Activated T-helper 9 cell treated with anti-CD3 and anti-CD28 coated beads, Interleukin-2, amount 50 U/mL, for 16 hours (primary cell): ENCODE data around the gene PADI3.

Experiments
- DNase-seq: peaks from one replicate; pipeline ENCODE4 v3.0.0-alpha.2; 2020; ENCODE audit warnings: low read depth

The PADI3 gene

DNA sequence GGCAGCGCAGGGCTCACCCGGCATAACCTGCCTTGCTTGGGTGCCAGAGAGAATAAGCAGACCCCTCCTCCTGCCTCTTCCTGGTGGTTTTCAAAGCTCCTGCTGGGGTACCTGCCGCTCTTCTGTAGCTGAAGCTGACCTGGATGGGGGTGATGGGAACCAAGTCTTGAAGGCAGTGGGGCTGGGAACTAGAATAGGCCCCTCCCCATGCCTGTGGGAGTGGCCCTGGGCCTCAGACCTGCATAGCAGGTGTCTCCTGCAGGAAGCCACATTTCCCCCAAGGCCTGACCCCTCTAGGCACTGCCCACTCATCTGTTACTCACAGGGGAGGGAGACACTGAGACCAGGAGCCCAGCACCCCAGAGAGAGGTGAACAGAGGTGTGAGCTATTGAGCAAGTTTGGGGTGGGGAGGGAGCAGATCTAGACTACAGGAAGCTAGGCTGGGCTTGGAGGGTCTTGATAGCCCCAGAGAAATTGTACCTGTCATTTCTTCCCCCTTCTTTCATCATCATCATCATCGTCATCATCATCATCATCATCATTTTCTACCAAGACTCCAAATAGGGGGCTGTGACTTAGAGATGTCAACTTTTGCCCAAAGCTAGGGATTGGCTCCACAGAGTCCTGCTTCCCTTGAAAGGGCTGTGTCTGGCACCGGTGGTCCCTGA, 33.9 kb upstream of the PADI3 start:
- DNase-seq = no peak

DNA sequence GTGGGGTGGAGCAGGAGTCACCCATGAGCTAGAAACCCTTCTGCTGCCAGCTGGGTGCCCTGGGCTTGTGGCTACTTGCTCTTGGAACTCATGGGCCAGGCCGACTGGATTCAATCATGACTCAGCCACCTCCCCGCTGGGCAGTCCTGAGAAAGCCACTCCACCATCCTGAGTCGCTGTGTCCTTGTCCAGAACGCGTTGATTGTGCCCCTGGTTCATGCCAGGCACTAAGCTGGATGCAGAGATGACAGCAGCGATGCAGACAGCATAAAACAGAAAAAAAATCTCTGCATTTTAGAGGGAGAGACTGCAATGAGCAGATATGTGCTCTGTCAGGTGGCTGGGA, 33.4 kb upstream of the PADI3 start:
- DNase-seq = no peak

DNA sequence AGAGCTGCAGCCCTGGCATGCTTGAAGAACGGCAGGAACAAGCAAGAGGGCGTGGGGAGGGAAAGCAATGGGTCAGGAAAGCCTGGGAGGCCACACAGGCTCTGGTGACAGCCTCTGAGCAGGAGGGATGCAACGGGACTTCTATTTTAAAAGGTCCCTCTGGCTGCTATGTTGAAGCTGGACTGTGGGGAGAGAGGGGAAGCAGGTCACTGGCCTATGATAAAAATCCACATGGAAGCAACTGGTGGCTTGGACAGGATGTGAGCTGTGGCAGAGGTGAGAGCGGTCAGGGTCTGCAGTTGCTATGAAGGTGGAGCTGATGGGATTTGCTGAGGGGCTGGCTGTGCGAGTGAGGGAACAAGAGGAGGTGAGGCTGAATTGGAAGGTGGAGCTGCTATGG, 32.8 kb upstream of the PADI3 start:
- no peak for DNase-seq

DNA sequence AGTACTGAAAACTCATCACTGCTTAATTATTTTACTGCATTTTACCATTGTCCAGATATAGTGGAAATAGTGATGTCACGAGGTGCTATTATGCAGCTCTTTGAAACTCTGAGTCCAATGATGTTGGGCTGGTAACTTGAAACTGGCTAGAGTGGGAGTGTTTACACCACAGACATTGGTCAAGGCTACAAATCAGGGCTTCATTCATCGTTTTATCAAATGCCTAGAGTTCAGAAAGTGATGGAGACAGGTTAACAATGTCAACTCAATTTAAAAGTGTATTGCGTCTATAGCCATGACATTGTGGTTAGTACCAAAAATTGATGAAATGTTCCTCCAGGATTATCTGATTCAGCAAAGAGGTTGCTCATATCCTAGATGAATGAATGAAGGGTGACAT, 31.3 kb upstream of the PADI3 start:
- no peak for DNase-seq

DNA sequence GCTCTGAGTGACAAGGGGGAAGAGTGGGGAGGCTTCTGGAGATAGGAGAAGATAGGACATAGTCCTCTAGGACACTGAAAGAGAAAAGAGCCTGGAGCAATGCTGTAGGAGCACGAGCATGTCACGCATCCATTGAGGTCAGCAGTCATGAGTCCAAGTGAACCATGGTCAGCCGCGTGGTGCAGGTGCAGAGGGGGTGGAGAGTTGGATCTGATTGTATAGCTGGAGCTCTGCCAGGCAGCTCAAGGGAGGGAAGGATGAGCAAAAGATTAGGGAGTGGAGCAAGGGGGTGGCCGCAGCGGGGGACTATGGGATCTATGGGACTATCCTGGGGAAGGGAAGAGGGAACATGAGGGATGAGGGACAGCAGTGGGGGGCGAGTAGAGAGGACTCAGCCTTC, 30.0 kb upstream of the PADI3 start:
- DNase-seq = no peak

DNA sequence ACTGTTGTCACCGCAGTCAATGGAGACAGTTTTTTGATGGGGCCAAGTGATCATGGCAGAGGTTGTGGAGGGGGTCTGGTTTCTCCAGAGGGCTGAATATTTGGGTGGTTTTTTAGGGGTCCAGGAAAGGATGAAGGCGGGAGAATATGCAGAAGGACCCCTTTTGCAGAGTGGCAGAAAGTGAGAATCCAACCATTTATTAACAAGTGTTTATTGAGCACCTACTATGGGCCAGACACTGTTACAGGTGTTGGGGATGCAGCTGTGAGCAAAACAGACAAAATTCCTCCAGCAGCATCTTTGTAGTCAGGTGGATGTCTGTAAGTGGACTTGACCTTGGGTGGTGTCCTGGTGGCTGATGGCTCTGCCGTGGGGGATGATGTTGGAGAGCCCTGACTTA, 28.6 kb upstream of the PADI3 start:
- DNase-seq = no peak

DNA sequence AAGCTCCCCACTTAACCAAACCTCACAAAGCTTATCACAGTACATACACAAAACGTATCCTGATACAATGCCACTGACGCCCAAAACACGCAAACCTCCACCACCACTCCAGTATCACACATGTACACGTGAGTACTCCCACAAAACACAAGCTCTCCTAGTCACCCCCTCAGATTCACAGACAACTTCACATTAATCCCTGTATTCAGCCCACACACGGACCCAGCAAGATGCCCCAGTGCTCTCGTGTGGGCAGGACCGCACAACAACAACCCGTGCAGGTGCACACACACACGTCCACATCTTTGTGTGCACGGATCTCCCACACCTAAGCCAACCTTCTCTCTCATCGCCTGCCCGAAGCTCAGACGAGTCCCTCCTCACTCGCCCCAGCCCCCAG, 26.3 kb upstream of the PADI3 start:
- no peak for DNase-seq

DNA sequence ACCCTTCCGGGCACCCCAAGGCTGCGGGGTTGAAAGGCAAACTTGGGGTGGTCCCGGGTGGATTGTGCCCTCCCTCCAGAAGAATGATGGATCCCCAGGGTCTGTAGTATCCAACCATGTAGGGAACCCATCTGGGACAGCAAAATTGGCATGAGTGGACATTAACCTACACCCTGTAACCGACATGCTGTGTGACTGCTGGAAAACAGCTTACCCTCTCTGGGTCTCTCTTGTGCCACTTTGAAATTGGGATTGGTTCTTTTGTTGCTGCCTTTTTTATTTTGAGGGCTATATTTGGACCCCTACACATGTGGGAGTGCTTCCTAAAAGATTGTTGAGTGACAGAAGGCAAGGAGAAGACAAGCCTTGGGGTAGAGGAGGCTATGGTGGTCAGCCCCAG, 24.5 kb upstream of the PADI3 start:
- DNase-seq = no peak

DNA sequence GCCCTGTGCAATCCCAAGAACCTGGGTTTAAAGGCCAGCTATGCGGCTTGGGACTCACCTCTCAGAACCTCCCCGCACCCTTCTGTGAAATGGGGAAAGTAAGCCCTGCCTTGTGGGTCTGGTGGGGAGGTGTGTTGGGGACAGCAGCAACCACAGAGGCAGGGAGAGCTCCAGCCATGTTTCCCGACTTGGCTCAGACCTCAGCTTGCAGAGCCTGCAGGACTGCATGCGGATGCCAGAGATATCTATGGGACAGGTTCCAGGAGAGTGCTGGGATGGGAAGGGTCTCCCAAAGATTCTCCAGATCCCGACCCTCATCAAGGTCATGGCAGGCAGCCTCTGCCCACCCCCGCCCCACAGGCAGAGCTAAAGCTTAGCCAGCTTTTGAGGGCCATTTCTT, 23.8 kb upstream of the PADI3 start:
- no peak for DNase-seq

DNA sequence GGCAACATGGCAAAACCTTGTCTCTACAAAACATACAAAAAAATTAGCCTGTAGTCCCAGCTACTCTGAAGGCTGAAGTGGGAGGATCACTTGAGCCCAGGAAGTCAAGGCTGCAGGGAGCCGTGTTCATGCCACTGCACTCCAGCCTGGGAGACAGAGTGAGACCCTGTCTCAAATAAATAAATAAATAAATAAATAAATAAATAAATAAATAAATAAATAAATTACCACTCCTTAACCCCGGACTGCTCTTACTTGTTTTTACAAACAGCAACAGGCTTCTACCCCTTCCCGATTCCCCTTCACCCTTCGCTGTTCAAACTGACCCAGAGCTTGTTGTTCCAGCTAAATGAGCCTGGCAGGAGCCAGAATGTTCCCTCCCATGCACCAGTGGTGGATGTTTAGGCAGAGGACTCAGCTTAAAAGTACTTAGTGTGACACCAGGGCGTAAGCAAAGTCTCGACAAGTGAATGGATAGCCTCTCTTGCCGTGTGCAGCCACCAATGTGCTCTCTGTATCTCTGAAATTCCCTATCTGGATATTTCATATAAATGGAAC, 21.5 kb upstream of the PADI3 start:
- DNase-seq = no peak

DNA sequence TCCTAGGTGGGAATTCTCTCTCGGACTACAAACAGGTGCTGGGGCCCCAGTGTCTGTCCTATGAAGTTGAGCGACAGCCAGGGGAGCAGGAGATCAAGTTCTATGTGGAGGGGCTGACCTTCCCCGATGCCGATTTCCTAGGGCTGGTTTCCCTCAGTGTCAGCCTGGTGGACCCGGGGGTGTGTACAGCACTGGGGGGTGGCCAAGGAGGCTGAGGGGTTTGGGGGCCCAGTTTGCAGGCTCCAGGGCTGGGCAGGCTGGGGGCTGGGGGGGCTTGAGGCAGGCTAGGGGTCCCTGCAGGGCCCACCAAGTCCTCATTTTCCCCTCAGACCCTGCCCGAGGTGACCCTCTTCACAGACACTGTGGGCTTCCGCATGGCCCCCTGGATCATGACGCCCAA, 20.3 kb upstream of the PADI3 start:
- no peak for DNase-seq

DNA sequence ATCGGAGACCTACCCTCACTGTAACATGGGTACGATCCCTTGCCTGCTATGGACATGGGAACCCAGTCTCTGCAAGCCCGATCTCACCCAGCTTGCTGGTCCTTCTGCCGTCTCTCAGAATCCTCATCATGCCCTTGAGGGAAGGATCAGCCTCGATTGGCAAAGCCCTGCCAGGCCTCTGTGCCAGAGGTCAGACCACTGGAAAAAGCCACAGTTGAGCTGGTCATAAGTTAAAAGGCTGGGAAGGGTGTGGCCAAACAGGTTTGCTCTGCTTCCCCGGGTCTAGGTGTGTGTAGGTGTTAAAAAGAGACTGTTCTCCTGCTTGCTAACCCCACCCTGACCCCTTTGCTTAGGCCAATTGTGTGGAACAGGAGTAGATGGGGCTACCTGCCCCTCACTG, 19.5 kb upstream of the PADI3 start:
- no peak for DNase-seq

DNA sequence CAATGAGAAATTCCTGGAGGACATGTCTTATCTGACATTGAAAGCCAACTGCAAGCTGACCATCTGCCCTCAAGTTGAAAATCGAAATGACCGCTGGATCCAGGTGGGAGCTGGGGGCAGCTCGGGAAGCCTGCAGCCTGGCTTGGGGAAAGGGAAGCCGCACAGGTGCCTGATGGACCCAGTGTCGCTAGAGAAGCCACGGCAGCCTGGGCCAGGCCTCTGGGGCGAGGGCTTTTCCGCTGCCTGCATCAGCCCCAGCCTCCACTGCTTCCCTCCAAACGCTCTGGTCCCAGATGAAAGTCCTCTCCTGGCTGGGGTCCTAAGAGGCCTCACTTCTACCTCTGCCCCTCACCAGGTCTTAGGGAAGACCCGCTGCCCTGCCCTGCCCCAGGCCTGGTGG, 18.8 kb upstream of the PADI3 start:
- no peak for DNase-seq

DNA sequence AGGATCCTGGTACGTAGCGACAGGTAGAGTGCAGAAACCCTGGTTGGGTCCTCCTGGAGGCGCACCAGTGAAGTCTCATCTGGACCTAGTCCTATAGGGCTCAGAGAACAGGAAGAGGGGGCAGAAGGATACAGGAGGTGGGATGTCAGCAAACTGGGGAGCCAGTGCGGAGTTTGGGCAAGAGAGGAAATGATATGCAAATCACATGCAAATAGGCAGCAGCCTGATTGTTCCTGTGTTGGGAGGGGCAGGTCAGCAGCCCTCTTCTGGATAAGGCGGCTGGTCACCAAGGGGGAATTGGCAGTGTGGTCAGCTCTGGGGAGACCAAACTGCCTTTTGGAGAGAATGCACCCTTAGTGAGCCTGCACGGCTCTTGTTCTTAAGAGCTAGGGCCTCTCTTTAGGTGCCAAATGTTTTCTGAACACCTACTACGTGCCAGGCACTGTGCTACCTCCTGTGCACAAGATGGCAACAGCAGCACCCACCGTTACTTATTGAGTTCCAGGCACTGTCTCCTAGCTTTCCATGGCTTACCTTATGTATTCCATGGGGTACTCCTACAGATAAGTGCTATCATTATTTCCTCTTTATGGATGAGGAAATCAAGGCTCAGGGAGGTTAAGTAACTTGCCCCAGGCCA, 18.1 kb upstream of the PADI3 start:
- DNase-seq = no peak

DNA sequence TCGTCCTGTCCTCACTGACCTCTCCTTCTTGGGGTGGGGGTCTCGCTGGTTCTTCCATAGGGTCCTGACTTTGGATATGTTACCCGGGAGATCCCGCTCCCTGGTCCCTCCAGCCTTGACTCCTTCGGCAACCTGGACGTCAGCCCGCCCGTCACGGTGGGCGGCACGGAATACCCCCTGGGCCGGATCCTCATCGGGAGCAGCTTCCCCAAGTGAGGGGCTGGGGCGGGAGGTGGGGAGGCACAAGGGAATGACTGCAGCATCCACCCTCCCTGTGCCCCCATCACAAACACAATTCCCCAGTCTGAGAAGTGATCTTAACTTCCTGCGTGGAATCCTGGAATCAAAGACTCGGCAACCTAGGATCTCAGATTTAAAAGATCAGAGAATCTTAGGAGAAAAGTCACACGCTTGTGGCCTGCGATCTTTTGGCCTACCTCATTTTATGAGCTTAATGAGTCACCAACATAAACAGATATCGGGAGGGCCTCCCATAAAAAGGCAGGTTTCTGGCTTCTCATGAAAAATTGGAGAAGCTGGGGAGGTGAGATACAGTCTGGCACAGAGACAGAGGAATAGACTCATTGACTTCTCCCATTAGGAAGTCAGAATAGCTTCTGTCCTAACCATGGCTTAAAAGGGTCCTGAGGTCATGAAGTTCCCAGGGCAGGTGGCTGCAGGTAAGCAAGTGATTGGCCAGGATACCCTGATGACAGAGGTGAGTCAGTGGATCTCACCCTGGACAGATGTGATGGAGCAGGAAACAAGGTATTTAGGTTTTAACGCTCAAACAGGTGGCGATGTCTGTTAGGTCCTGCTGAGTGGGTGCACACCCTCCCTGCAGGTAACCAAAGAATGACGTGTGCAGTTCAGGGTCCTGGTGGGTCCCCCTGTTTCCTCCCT, 15.9 kb upstream of the PADI3 start:
- DNase-seq = no peak

DNA sequence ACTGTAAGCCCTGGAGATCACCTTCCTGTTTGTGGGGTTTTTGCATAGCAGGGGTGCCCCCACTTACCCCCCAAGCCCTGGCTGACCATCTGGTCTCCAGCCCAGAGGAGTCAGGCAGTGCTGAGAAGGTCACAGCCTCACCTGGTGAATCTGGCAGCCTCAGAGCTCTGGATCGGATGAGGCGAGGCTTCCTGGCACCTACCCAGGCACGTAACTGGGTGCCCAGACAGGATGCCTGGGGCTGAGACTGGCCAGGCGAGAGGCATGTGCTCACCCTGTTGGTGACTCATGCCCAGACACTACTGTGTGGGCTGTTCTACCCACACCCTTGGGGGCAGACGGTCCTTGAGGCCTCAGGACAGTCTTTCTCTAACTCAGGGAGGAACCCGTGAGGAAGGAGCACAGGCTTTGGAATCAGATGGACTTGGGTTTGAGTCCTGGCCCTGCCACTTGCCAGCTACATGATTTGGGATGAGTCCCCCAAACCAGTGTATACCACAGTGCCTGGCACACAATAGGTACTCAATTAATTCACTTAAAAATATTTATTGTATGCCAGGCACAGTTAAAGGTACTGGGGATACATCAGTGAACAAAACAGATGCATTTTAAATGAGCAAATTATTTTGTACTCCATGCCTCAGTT, 15.1 kb upstream of the PADI3 start:
- no peak for DNase-seq

DNA sequence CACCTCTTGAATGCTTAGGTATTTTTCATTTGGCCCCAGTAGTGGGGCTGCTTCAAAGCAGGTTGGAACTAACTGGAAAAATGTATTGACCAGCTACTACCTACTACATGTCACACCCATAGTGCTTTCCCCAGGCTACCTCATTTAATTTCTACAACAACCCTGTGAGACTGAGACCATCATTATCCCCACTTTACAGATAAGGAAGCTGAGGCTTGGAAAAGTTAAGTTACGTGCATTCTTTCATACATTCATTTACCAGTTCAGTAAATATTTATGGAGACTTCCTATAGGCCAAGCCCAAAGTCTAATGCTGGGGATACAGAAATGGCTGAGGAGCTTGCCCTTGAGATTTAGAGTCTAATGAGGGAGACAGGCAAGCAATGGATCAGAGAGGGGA, 14.5 kb upstream of the PADI3 start:
- DNase-seq = no peak

DNA sequence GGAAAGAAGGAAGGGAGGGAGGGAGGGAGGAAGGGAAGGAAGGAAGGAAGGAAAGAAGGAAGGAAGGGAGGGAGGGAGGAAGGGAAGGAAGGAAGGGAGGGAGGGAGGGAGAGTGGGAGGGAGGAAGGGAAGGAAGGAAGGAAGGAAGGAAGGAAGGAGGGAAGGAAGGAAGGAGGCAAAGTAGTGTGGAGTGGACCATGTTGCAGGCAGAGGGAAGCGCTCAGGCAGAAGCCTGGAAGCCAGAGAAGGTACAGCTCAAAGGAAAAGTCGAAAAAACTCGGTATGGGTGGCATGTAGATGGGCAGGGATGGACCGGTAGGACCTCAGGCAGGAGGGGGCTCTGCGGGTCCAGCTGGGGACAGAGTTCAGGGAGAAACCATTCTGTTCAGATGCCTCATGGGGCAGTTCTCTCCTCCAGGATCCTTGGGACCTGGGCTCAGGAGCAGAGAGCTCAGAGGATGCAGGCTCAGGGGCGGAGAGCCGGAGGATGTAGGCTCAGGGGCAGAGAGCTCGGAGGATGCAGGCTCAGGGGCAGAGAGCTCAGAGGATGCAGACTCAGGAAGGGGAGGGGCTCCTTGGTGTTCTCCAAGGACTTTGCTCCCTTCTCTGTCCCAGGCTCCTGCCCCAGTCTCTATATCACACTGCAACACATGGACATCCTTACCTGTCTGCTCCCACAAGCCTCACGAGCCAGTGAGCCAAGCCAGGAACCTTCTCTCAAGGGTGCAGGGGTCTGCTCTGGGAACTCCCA, 13.6 kb upstream of the PADI3 start:
- DNase-seq = no peak

DNA sequence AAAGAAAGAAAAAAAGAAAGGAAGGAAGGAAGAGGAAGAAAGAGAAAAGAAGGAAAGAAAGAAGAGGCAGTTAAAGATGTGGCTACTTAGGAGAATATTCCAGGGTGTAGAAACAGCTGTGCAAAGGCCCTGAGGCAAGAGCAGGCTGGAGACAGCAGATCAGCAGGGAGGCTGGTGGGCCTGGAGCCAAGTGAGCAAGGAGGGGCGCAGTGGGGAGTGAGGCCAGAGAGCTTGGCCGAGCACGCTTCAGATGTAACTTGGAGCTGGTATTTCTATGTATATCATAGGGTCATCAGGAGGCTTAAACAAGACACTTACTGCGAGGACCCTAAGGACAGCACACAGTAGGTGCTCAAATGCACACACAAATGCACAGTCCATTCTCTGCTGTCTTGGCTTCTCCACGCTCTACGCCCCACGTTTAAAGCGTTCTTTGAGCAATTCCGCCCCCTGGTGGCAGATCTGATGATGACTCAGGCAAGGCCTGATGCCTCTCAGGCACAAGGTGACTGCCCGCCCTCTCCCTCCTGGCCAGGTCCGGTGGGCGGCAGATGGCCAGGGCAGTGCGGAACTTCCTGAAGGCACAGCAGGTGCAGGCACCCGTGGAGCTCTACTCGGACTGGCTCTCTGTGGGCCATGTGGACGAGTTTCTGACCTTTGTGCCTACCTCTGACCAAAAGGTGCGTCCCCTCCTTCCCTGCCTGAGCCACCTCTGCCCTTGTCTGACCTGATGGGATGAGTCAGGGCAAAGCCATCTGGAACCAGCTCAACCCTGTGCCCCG, 11.9 kb upstream of the PADI3 start:
- peak; percentile 74 for DNase-seq

DNA sequence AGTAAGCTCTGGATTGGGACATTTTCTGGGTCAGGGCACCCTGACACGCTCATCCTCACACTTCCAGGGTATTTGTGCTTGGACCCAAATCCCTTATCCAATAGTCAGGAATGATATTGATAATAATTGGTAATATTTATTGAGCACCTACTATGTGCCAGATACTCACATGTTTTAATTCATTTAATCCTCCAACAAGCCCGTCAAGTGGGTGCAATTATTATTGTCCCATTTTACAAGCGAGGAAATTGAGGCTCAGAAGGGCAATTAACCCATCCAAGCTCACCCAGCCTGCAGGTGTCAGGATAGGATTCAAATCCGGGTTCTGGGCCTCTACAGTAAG, 11.4 kb upstream of the PADI3 start:
- DNase-seq = no peak

DNA sequence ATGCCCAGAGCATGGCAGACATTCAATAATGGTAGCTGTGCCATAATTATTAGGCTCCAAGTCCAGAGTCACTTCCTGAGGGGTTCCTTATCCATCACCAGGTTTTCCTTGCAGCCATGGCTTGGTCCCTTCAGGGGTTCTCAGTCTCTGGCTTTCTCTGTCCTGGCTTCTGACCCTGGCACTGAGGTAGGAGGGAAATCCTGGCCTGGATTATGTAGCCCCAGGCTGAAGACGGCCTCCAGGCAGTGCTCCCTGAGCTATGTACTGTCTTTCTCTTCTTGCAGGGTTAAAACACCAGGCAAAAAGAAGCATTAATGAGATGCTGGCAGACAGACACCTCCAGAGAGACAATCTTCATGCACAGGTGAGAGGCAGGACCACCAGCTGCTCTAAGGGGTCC, 9.5 kb upstream of the PADI3 start:
- DNase-seq = no peak
